ENCODE data around the gene RNU1-2.

- TF ChIP-seq CTCF (IDR thresholded peaks at IDR 0.05 in 4 of 5, conservative IDR thresholded peaks at IDR 0.05 in 1 of 5) (no peak), POLR2A (IDR thresholded peaks at IDR 0.05) (no peak)
Observed at GRCh38 chr1:16927711-16928485, 32.1 kb downstream of the RNU1-2 start.

Data from gastrocnemius medialis (tissue), 4 donors.